DOHH2 (cell line): ENCODE results near the gene VPS51.
A peak's percentile ranks its signal among the peaks of the same experiment; 100 is the strongest.

ENCODE experiments used
- H3F3A ChIP-seq: fragments of 200-600 bp; sonication (generic), shearing (Covaris generic); 2 replicates; pipeline ENCODE4 v1.6.0; 2016; ENCODE audit warnings: antibody characterized with exemption, mild to moderate bottlenecking; ENCODE audit not compliant: control insufficient read depth, insufficient read depth
- H3K27ac ChIP-seq: fragments of 200-600 bp; sonication (generic); 2 replicates; pipeline ENCODE4 v1.5.1; 2014; ENCODE audit warnings: low read depth, mild to moderate bottlenecking, low read length, moderate library complexity
- H3K27me3 ChIP-seq: fragments of 200-600 bp; sonication (generic); 2 replicates; pipeline ENCODE4 v1.6.1; 2014; ENCODE audit warnings: mild to moderate bottlenecking, low read length, mixed read lengths; ENCODE audit not compliant: control insufficient read depth
- H3K36me3 ChIP-seq: fragments of 200-600 bp; sonication (generic); 2 replicates; pipeline ENCODE4 v1.6.1; 2014; ENCODE audit warnings: mild to moderate bottlenecking, low read length, moderate library complexity, mixed read lengths; ENCODE audit not compliant: control insufficient read depth
- H3K4me1 ChIP-seq: fragments of 200-600 bp; sonication (generic); 2 replicates; pipeline ENCODE4 v1.6.1; 2014; ENCODE audit warnings: mild to moderate bottlenecking, low read length, mixed read lengths; ENCODE audit not compliant: control insufficient read depth
- H3K4me2 ChIP-seq: fragments of 200-600 bp; sonication (generic); 2 replicates; pipeline ENCODE4 v1.6.0; 2014; ENCODE audit warnings: mild to moderate bottlenecking, low read length, moderate library complexity
- H3K4me3 ChIP-seq: fragments of 200-600 bp; sonication (generic); 2 replicates; pipeline ENCODE4 v1.5.1; 2014; ENCODE audit warnings: mild to moderate bottlenecking, low read length, mixed read lengths
- H3K79me2 ChIP-seq: fragments of 200-600 bp; sonication (generic); 2 replicates; pipeline ENCODE4 v1.6.1; 2014; ENCODE audit warnings: mild to moderate bottlenecking, low read length, mixed read lengths; ENCODE audit not compliant: control insufficient read depth
- H3K9me2 ChIP-seq: fragments of 200-600 bp; sonication (generic); replicated peaks from 2 replicates; pipeline ENCODE4 v1.6.1; 2014; ENCODE audit warnings: mild to moderate bottlenecking, low read length, mixed read lengths; ENCODE audit not compliant: control insufficient read depth
- H3K9me3 ChIP-seq: fragments of 200-600 bp; sonication (generic); 2 replicates; pipeline ENCODE4 v1.6.1; 2014; ENCODE audit warnings: antibody characterized with exemption, low read length, mixed read lengths; ENCODE audit not compliant: control insufficient read depth, insufficient read depth
- H4K20me1 ChIP-seq: fragments of 200-600 bp; sonication (generic); 2 replicates; pipeline ENCODE4 v1.6.0; 2014; ENCODE audit warnings: low read depth, mild to moderate bottlenecking, antibody characterized with exemption, low read length, moderate library complexity; ENCODE audit not compliant: control insufficient read depth, insufficient read depth
- CTCF ChIP-seq: fragments of 200-600 bp; sonication (generic); IDR thresholded peaks from one replicate; pipeline ENCODE4 v1.5.1; 2014; ENCODE audit warnings: antibody characterized with exemption, mild to moderate bottlenecking, low read depth, low read length; ENCODE audit not compliant: poor library complexity, severe bottlenecking
- EZH2phosphoT487 ChIP-seq: fragments of 200-600 bp; sonication (generic); IDR thresholded peaks from 2 replicates; pipeline ENCODE4 v1.6.1; 2017; ENCODE audit warnings: borderline replicate concordance, mild to moderate bottlenecking, antibody characterized with exemption, low read length, moderate library complexity, mixed read lengths

The VPS51 gene

GRCh38 chr11:65095974-65096806, at the start of gene VPS51:
TSS of gene VPS51 (plus strand) at chr11:65096214. CDS start at chr11:65096251, 37 bp downstream.
- H3K4me3 ChIP-seq = peak within 1 kb of the TSS; percentile 79
- H4K20me1 ChIP-seq = peaks cover 2% of the 10 kb centered on the region; the same call in 1 of the 2 replicates
- peaks cover 17% of the 10 kb centered on the region for H3K4me1 ChIP-seq
- no peaks in the 10 kb centered on the region for H3K27me3 ChIP-seq
- H3K36me3 ChIP-seq = peaks cover 25% of the 10 kb centered on the region
- peak within 1 kb of the TSS; percentile 61 for H3K27ac ChIP-seq
- H3K79me2 ChIP-seq = peaks cover 34% of the 10 kb centered on the region
- H3F3A ChIP-seq = peaks cover 13% of the 10 kb centered on the region; the same call in 1 of the 2 replicates
- H3K9me3 ChIP-seq = no peaks in the 10 kb centered on the region
- peak within 1 kb of the TSS; percentile 69 for H3K4me2 ChIP-seq
- no peaks in the 10 kb centered on the region for H3K9me2 ChIP-seq
- no peak for TF ChIP-seq EZH2phosphoT487
- no peak for TF ChIP-seq CTCF

GRCh38 chr11:65047581-65048422, 48.2 kb upstream of the VPS51 start:
- Histone ChIP-seq H3K4me2 (no peak overlapping the region), H3K9me2 (no peaks in the 10 kb centered on the region), H3K79me2 (peaks cover 18% of the 10 kb centered on the region), H3F3A (no peaks in the 10 kb centered on the region), H3K9me3 (no peaks in the 10 kb centered on the region), H4K20me1 (no peaks in the 10 kb centered on the region), H3K27ac (no peak overlapping the region), H3K27me3 (no peaks in the 10 kb centered on the region), H3K4me3 (no peak overlapping the region), H3K4me1 (peaks cover 3% of the 10 kb centered on the region), H3K36me3 (peaks cover 29% of the 10 kb centered on the region)
- TF ChIP-seq CTCF = no peak
- no peak for TF ChIP-seq EZH2phosphoT487

- H4K20me1 ChIP-seq = no peaks in the 10 kb centered on the region
- peaks cover 24% of the 10 kb centered on the region for H3K4me1 ChIP-seq
- no peaks in the 10 kb centered on the region for H3K9me3 ChIP-seq
- no peaks in the 10 kb centered on the region for H3F3A ChIP-seq
- no peak overlapping the region for H3K27ac ChIP-seq
- TF ChIP-seq EZH2phosphoT487 (no peak), CTCF (no peak)
- H3K4me2 ChIP-seq = no peak overlapping the region
- H3K4me3 ChIP-seq = no peak overlapping the region
- H3K36me3 ChIP-seq = peaks cover 1% of the 10 kb centered on the region; the same call in 1 of the 2 replicates
- H3K27me3 ChIP-seq = no peaks in the 10 kb centered on the region
- no peaks in the 10 kb centered on the region for H3K9me2 ChIP-seq
- H3K79me2 ChIP-seq = no peaks in the 10 kb centered on the region
These were observed 44.6 kb upstream of the VPS51 start for GRCh38 chr11:65051398-65051858.
